ENCODE measurements around the gene DBR1.

DBR1 gene

GRCh38 chr3:138124188-138124587 lies 50.5 kb downstream of the DBR1 start:
- DNase-seq (ENCODE audit: low read depth in 2 of 2): no peak

GRCh38 chr3:138119423-138119766 lies 55.3 kb downstream of the DBR1 start:
- DNase-seq (ENCODE audit: low read depth in 2 of 2): no peak

GRCh38 chr3:138118612-138119422 lies 55.9 kb downstream of the DBR1 start:
- peak; percentile 12 to 47 for DNase-seq (ENCODE audit: low read depth in 2 of 2)

GRCh38 chr3:138114988-138115971 lies 59.4 kb downstream of the DBR1 start, which contains the start of gene DZIP1L:
Gene DZIP1L, minus strand, starts transcription at chr3:138115608. Its CDS starts 11,637 bp downstream, at chr3:138103971.
- DNase-seq (ENCODE audit: low read depth in 2 of 2): peak in 1 of 2 donors; percentile 14

GRCh38 chr3:138114431-138114918 lies 60.2 kb downstream of the DBR1 start:
- DNase-seq (ENCODE audit: low read depth in 2 of 2): no peak

- DNase-seq (ENCODE audit: low read depth in 2 of 2): no peak
These were observed 61.4 kb downstream of the DBR1 start for GRCh38 chr3:138113326-138113725.

GRCh38 chr3:138112362-138112761 lies 62.4 kb downstream of the DBR1 start:
- no peak for DNase-seq (ENCODE audit: low read depth in 2 of 2)

Data from stimulated activated CD4-positive, alpha-beta T cell treated with anti-CD3 and anti-CD28 coated beads, Interleukin-15, amount 100 ng/mL, for 48 hours (primary cell).